AG04450 (cell line): Measurements from ENCODE around the gene TFR2. TPM values are rescaled to one million over a fixed set of nuclear protein-coding genes. Genes with fewer than 3 reads are reported as not detected.

ENCODE experiments used
- CTCF ChIA-PET: fragments of 300-600, 350-600 bp; formaldehyde crosslinking; extraction: SDS; loops from one replicate; lab custom pipeline; 2022; ENCODE audit warnings: antibody characterized with exemption, inconsistent platforms; lab: Charles Lee
- POLR2A ChIA-PET: fragments of 350-600 bp; formaldehyde crosslinking; extraction: SDS; loops from one replicate; lab custom pipeline; 2021; ENCODE audit warnings: antibody characterized with exemption, inconsistent platforms; lab: Yijun Ruan, JAX
- DNase-seq: peaks from one replicate; pipeline ENCODE4 v3.0.0-alpha.2; 2011; ENCODE audit warnings: low read depth, low spot score
- H3K27ac ChIP-seq: one replicate; pipeline ENCODE4 v1.5.1; 2012; ENCODE audit warnings: low read depth, low read length, control low read depth
- H3K27me3 ChIP-seq: one replicate; pipeline ENCODE4 v1.6.0; 2012; ENCODE audit warnings: low read length; ENCODE audit not compliant: control insufficient read depth, insufficient read depth
- H3K4me3 ChIP-seq: 2 replicates; pipeline ENCODE4 v1.5.1; 2011; ENCODE audit warnings: mild to moderate bottlenecking, low read depth, low read length, control low read depth
- H3K9me3 ChIP-seq: 2 replicates; pipeline ENCODE4 v1.5.1; 2012; ENCODE audit warnings: low read length; ENCODE audit not compliant: control insufficient read depth, insufficient read depth
- polyA plus RNA-seq: library from polyadenylated mRNA; depleted of rRNA; stranded (reverse); fragments of >200 nt; gene quantifications from 2 replicates; pipeline ENCODE4 v1.2.3, GENCODE V29; 2011
- TF ChIP-seq, protein P1 (sequence below): IDR thresholded peaks from 2 replicates; pipeline ENCODE4 v1.5.1; 2011; ENCODE audit warnings: low read depth, low read length, control low read depth, inconsistent platforms

The TFR2 gene
- polyA plus RNA-seq, 1 experiment, result 0.05 TPM

DNA sequence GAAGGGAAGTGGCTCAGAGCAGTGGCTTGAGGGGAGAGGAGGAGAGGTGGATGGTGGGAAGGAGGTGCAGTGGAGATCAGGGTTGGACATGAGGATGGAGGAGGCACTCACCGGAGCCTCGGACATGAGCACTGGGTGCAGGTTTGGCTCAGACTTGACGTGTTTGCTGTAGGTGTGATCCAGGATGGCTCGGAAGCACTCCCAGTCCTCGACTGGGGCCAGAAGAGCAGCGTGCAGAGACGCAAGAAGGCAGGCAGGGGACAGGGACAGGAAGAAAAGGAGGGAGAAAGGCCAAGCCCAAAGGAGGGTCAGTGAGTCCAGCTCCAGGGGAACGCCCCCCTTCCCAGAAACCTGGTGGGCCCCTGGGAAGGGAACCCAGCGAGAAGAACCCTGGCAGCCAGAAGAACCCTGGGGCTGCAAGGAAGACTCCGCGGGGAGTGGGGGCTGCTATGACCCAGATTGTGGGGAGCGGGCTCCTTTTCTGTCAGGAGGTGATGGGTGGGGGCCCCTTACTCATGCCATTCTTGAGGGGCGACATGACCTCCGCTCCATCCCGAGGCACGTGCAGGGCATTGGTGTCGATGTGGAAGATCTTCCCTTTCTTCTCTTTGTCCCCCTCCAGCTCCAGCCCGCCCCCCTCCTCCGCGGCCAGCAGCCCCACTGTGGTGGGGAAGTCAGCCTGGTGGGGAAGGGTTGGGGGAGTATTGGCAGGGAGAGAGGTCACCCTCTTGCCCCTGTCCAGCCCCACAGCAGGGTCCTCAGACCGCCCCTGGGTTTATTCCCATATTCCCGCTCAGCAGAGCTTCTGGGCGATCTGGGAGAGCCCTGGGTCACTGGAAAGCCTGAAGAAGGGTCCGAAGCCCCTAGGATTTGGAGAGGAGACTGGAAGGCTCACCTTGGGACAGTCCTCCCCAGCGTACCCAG is 13.8 kb upstream of the TFR2 start:
- TF ChIP-seq, protein P1, sequence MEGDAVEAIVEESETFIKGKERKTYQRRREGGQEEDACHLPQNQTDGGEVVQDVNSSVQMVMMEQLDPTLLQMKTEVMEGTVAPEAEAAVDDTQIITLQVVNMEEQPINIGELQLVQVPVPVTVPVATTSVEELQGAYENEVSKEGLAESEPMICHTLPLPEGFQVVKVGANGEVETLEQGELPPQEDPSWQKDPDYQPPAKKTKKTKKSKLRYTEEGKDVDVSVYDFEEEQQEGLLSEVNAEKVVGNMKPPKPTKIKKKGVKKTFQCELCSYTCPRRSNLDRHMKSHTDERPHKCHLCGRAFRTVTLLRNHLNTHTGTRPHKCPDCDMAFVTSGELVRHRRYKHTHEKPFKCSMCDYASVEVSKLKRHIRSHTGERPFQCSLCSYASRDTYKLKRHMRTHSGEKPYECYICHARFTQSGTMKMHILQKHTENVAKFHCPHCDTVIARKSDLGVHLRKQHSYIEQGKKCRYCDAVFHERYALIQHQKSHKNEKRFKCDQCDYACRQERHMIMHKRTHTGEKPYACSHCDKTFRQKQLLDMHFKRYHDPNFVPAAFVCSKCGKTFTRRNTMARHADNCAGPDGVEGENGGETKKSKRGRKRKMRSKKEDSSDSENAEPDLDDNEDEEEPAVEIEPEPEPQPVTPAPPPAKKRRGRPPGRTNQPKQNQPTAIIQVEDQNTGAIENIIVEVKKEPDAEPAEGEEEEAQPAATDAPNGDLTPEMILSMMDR, result no peak
- Histone ChIP-seq H3K9me3 (peaks cover 11% of the 10 kb centered on the region; the same call in 1 of the 2 replicates), H3K27ac (no peak overlapping the region), H3K4me3 (no peak overlapping the region), H3K27me3 (peaks cover 23% of the 10 kb centered on the region)
- DNase-seq, result no peak
- ChIA-PET CTCF (no interaction called here), POLR2A (no interaction called here)

- Histone ChIP-seq H3K27ac (no peak overlapping the region), H3K27me3 (peaks cover 10% of the 10 kb centered on the region), H3K9me3 (no peaks in the 10 kb centered on the region; the same call in 1 of the 2 replicates), H3K4me3 (no peak overlapping the region)
- POLR2A ChIA-PET, result interaction anchor here (0.8 kb wide), 1 partner anchor 1505 kb away, joined by 5 read pairs; no protein-coding TSS in a partner anchor
- TF ChIP-seq, protein P1, result no peak
- CTCF ChIA-PET, result no interaction called here
- DNase-seq, result no peak
Observed at GRCh38 chr7:100649826-100650565, 8.6 kb upstream of the TFR2 start.

DNA sequence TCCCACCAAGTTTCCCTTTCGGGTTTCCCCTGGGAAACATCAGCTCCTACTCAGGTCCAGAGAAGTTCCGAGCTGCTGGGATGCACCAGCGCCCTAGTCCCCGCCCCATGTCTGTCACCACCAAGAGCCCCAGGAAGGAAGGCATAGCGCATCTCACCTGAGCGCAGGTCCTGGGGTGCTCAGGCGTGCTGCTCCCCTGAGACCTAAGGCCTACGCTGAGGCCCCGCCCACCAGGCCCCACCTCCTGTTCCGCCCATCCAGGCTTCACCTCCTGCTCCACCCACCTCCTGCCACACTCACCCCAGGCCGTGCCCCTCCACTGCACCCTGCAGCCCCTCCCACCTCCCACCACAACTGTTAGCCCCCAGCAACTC is 1.2 kb upstream of the TFR2 start:
- peaks cover 16% of the 10 kb centered on the region for H3K27me3 ChIP-seq
- TF ChIP-seq, protein P1, result no peak
- no peaks in the 10 kb centered on the region for H3K9me3 ChIP-seq
- no peak overlapping the region for H3K27ac ChIP-seq
- no peak for DNase-seq
- H3K4me3 ChIP-seq, result no peak overlapping the region
- CTCF ChIA-PET, result no interaction called here
- POLR2A ChIA-PET, result interaction anchor here (0.6 kb wide), 1 partner anchor 9 kb away, joined by 8 read pairs; no protein-coding TSS in a partner anchor

DNA sequence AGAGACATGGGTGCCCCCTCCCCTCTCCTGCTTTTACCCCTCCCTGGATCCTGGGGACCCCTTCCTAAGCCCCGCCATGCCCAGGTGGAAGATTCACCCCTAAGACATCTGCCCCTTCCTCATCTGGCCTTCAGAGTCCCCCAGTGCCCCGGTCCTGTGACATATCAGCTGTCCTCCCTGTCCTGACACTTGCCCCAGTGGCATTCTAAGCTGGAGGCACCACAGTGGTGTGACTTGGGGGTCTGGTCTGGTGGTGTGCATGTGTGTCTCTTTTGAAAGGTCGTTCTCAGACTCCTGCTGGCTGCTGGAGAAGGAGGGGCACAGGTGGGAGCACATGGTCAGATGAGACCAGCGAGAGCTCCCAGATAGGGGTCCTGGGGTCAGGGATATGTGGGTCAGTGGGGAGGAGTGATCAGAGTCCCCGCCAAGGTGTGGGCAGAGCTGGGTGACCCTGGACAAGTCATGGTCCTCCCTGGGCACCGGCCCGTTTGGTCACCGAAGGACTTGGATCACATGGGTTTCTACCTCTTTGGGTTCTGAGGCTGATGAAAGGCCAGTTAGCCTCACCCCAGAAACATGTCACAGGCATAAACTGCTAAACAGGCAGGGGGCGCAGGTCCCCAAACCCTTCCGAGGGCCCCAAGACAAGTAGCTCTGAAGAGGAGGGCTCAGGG is 645 bp upstream of the TFR2 start:
- no peak overlapping the region for H3K4me3 ChIP-seq
- ChIA-PET CTCF (no interaction called here), POLR2A (interaction anchor here (0.6 kb wide), 1 partner anchor 9 kb away, joined by 8 read pairs; no protein-coding TSS in a partner anchor)
- TF ChIP-seq, protein P1, result no peak
- H3K27ac ChIP-seq, result no peak overlapping the region
- H3K9me3 ChIP-seq, result no peaks in the 10 kb centered on the region
- no peak for DNase-seq
- peaks cover 16% of the 10 kb centered on the region for H3K27me3 ChIP-seq
